NCI-H1417 treated with DMSO at 0.1 percent for 48 hours (cell line): ENCODE results near the gene EXOSC5.

Experiments
- DNase-seq: peaks from one replicate; lab custom pipeline; 2025; lab: John Stamatoyannopoulos, UW

EXOSC5 gene

DNA sequence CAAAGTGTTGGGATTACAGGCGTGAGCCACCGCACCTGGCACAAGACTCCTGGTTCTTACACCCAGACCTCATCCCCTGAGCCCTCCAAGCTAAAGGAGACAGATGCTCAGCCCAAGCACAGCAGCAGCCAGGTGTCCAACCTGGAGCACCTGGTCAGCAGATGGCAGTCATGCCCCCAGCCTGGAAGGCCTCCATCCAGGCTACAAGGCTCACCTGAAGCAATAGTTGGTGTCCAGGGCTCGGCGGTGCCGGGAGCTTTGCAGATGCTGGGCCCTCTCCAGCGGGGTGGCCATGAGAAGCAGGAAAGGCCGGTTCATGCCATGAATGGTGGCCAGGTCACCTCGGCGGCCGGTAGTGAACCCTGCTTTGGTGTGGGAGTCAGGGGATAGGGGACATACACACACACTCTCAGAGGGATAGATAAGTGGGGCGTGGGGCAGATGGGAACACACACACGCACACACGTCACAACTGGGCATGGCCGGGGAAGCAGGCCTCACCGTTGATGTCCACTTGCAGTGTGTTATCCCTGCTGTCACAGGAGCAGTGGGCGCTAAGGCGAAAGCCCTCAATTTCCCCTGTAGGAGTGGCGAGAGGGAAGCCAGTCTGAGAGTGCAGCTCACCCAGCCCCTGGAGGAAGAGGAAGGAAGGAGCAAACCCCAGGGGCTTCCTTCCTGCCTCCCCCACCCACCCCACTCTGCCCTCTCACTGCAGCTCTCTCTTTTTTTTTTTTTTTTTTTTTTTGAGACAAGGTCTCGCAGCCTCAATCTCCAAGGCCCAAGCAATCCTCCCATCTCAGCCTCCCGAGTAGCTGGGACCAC lies 55.3 kb downstream of the EXOSC5 start:
- DNase-seq: no peak

DNA sequence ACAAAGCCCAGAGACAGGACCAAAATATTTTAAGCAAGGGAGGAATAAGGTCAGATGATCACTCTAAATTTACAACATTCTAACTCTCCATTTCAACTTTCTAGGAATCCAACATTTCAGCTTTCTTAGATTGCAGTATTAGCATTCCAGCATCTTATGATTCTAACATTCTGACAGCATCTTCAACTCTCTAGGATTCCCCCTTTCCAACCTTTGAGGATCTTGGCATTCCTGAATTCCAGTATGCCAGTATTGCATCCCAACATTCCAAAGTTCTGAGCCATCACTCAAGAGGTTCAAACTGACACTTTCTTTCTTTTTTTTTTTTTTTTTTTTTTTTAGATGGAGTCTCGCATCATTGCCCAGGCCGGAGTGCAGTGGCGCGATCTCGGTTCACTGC lies 57.2 kb downstream of the EXOSC5 start:
- no peak for DNase-seq
